Subcutaneous adipose tissue (tissue), 4 donors: ENCODE data around the gene SPACA5B. TPM values are rescaled to one million over a fixed set of nuclear protein-coding genes. Genes with fewer than 3 reads are reported as not detected.

Source experiments
- CTCF ChIP-seq: fragments of 450-650 bp; IDR thresholded peaks from one replicate; pipeline ENCODE4 v1.5.1; 2016; ENCODE audit warnings: low read depth, mild to moderate bottlenecking, control low read depth, antibody characterized with exemption, moderate library complexity
- small RNA-seq: library from RNA; depleted of rRNA; stranded (forward); fragments of <200 nt; gene quantifications from one replicate; pipeline ENCODE3, GENCODE V24; 2016
- total RNA-seq, 4 donors: library from RNA; depleted of rRNA; stranded (reverse); fragments of >200 nt; gene quantifications; one replicate each; pipeline ENCODE4 v1.1.0, GENCODE V29; 2016

Gene SPACA5B
- total RNA-seq, 4 donors from 2014 or later, result not detected

GRCh38 chrX:48107717-48108116 lies 22.7 kb upstream of the SPACA5B start:
- no peak for TF ChIP-seq CTCF

GRCh38 chrX:48153769-48154168 lies 23.3 kb downstream of the SPACA5B start:
- TF ChIP-seq CTCF, result no peak

GRCh38 chrX:48154796-48155195 lies 24.4 kb downstream of the SPACA5B start:
- no peak for TF ChIP-seq CTCF

GRCh38 chrX:48156014-48156413 lies 25.6 kb downstream of the SPACA5B start:
- TF ChIP-seq CTCF, result no peak

GRCh38 chrX:48165241-48165640 lies 34.8 kb downstream of the SPACA5B start:
- TF ChIP-seq CTCF, result no peak

- TF ChIP-seq CTCF, result no peak
These were observed 49.3 kb downstream of the SPACA5B start for GRCh38 chrX:48179691-48180090.

GRCh38 chrX:48180811-48181210 lies 50.4 kb downstream of the SPACA5B start:
- TF ChIP-seq CTCF, result no peak

Small RNA genes lying within 50 kb of the gene (small RNA-seq; reads per million reads assigned to genes)
- gene AC245047.7 (not detected), gene RNU6-707P (not detected)

Other genes starting within 250 kb of the SPACA5B start
- gene ZNF182, start 126.6 kb upstream of the SPACA5B start, total RNA-seq, result 1 to 10 TPM; 3.4 to 7.9 (median 6.8) TPM
- gene SPACA5, start 123.6 kb upstream of the SPACA5B start, total RNA-seq, result not detected
- 1 to 10 TPM in 3 of 4 donors, under 1 TPM in 1; 0.65 to 4.0 (median 2.8) TPM for gene ZNF630, start 59.0 kb upstream of the SPACA5B start, total RNA-seq
- not detected for gene SSX5, start 66.2 kb downstream of the SPACA5B start, total RNA-seq
- not detected for gene SSX1, start 124.8 kb downstream of the SPACA5B start, total RNA-seq
- gene SSX3, start 226.1 kb downstream of the SPACA5B start, total RNA-seq, result not detected